Cardiac muscle cell (in vitro differentiated cells and primary cell): ENCODE results near the gene CST8. TPM values are rescaled to one million over a fixed set of nuclear protein-coding genes. Genes with fewer than 3 reads are reported as not detected.

Source experiments
- DNase-seq, 2 donors: peaks; one replicate each; pipeline versions ENCODE4 v3.0.0 to v3.0.0-alpha.2; 2010 to 2017; ENCODE audit warnings: low read depth in 1 of 2, low spot score in 1 of 2
- H3K27ac ChIP-seq: fragments of 200-600 bp; sonication (generic); 2 replicates; pipeline ENCODE4 v1.5.1; 2016
- H3K27me3 ChIP-seq: fragments of 200-600 bp; sonication (generic); 2 replicates; pipeline ENCODE4 v1.6.0; 2016; ENCODE audit warnings: control low read depth
- H3K36me3 ChIP-seq: fragments of 200-600 bp; sonication (generic); 2 replicates; pipeline ENCODE4 v1.5.1; 2016; ENCODE audit warnings: control low read depth
- H3K4me1 ChIP-seq: fragments of 200-600 bp; sonication (generic); 2 replicates; pipeline ENCODE4 v1.8.1; 2017; ENCODE audit warnings: low read depth, mild to moderate bottlenecking, mixed run types
- H3K4me3 ChIP-seq: fragments of 200-600 bp; sonication (generic); 2 replicates; pipeline ENCODE4 v1.5.1; 2016; ENCODE audit warnings: mild to moderate bottlenecking
- H3K9me3 ChIP-seq: fragments of 200-600 bp; sonication (generic); 2 replicates; pipeline ENCODE4 v1.5.1; 2017; ENCODE audit warnings: low read depth, mild to moderate bottlenecking, control low read depth
- CTCF ChIP-seq: IDR thresholded peaks from 2 replicates; pipeline ENCODE4 v1.5.1; 2012; ENCODE audit warnings: low read depth, mild to moderate bottlenecking, low read length
- polyA plus RNA-seq: library from polyadenylated mRNA; unstranded; fragments of >200 nt; fragmentation: Nextera tagmentation; extraction: Ambion mirVana; gene quantifications from 2 replicates; pipeline ENCODE4 v1.2.1, GENCODE V29; 2016
- total RNA-seq: library from RNA; depleted of rRNA; stranded (reverse); fragments of >200 nt; gene quantifications from 2 replicates; pipeline ENCODE4 v1.2.3, GENCODE V29; 2016

The CST8 gene
- total and polyA plus RNA-seq, 2 experiments from 2014 or later: not detected

DNA sequence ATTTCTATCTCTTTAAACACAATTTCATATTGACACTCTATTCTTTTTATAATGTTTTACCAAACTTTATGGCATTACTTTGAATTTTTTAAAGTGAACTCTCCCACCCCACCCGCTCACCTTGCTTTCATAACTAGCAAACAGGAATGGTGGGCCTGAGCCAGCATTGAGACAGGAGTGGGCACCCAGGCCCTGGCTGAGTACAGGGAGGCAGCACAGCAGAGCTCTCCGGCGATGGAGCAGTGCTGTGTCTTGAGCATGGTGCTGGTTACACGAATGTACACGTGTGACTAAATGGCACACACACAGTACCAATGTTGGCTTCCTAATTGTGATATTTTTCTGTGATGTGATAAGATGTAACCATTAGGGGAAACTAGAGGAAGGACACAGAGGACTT is 42.8 kb upstream of the CST8 start:
- Histone ChIP-seq H3K36me3 (no peaks in the 10 kb centered on the region), H3K27ac (no peak overlapping the region), H3K9me3 (no peaks in the 10 kb centered on the region), H3K27me3 (no peaks in the 10 kb centered on the region), H3K4me1 (no peaks in the 10 kb centered on the region), H3K4me3 (no peak overlapping the region)
- no peak for DNase-seq
- no peak for TF ChIP-seq CTCF

DNA sequence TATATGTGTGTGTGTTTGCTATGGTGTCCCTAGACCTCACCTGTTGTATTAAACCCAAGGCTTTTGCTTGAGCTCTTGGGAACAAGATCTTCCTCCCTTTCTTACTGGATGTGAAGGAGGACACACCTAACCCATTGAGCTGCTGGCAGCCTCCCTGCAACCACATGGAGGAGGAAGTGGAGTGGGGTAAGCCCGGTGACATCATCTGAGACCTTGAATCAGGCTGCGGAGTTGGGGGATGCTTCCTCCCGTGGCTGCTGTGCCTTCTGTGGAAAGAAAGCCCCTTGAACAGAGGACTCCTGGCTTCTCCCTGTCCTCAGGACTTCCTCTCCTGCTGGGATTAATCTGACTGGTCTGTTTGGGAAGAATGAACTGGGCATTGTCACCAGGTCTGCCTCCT is 41.5 kb upstream of the CST8 start:
- H3K27me3 ChIP-seq: no peaks in the 10 kb centered on the region
- H3K9me3 ChIP-seq: no peaks in the 10 kb centered on the region
- no peak overlapping the region for H3K4me3 ChIP-seq
- H3K4me1 ChIP-seq: no peaks in the 10 kb centered on the region
- TF ChIP-seq CTCF: no peak
- no peaks in the 10 kb centered on the region for H3K36me3 ChIP-seq
- peak in 1 of 2 donors; percentile 32 for DNase-seq
- no peak overlapping the region for H3K27ac ChIP-seq

- no peak for TF ChIP-seq CTCF
- DNase-seq: no peak
- Histone ChIP-seq H3K4me1 (no peaks in the 10 kb centered on the region), H3K36me3 (no peaks in the 10 kb centered on the region), H3K4me3 (no peak overlapping the region), H3K27ac (no peak overlapping the region), H3K27me3 (no peaks in the 10 kb centered on the region), H3K9me3 (no peaks in the 10 kb centered on the region)
Measured at GRCh38 chr20:23450877-23451276, 40.0 kb upstream of the CST8 start.

DNA sequence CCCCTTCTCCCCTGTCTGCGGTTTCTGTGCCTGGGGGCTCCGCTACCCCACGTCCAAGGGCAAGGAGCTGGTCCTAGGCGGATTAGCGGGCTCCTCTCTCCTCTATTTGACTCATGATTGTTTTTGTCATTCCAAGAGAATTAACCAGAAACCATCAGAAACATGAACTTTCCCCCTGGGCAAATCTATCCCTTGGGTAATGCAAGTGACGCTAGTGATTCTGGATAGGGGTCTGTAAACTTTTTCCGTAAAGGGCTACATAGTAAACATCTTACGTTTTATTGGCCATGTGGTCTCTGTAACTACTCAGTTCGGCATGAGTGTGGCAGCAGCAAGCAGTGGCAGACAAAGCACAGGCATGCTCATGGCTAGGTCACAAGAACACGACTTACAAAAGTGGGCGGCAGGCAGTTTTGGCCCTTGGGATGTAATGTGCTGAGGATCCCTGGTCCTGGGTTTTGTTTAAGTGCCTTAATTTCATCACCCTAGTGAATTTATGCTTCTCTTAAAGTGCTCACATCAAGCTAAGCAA is 38.9 kb upstream of the CST8 start:
- H3K27me3 ChIP-seq: no peaks in the 10 kb centered on the region
- H3K9me3 ChIP-seq: no peaks in the 10 kb centered on the region
- H3K4me3 ChIP-seq: no peak overlapping the region
- H3K27ac ChIP-seq: no peak overlapping the region
- peak in 1 of 2 donors; percentile 14 for DNase-seq
- no peak for TF ChIP-seq CTCF
- no peaks in the 10 kb centered on the region for H3K4me1 ChIP-seq
- no peaks in the 10 kb centered on the region for H3K36me3 ChIP-seq

- no peak for TF ChIP-seq CTCF
- H3K36me3 ChIP-seq: no peaks in the 10 kb centered on the region
- no peak for DNase-seq
- H3K4me1 ChIP-seq: no peaks in the 10 kb centered on the region
- no peak within 1 kb of the TSS for H3K27ac ChIP-seq
- H3K9me3 ChIP-seq: no peaks in the 10 kb centered on the region
- no peaks in the 10 kb centered on the region for H3K27me3 ChIP-seq
- no peak within 1 kb of the TSS for H3K4me3 ChIP-seq
Measured at GRCh38 chr20:23452776-23453175, 38.1 kb upstream of the CST8 start, which contains the start of gene CST11. CST11 (minus strand) TSS chr20:23452876; CDS start chr20:23452811, 65 bp downstream.
